Left forelimb (tissue), 1 donor: Measurements from ENCODE around the gene KCNQ5.

Experiments used
- DNase-seq: peaks from one replicate; pipeline ENCODE4 v3.0.0-alpha.2; 2018; ENCODE audit warnings: low spot score

KCNQ5 gene

DNA sequence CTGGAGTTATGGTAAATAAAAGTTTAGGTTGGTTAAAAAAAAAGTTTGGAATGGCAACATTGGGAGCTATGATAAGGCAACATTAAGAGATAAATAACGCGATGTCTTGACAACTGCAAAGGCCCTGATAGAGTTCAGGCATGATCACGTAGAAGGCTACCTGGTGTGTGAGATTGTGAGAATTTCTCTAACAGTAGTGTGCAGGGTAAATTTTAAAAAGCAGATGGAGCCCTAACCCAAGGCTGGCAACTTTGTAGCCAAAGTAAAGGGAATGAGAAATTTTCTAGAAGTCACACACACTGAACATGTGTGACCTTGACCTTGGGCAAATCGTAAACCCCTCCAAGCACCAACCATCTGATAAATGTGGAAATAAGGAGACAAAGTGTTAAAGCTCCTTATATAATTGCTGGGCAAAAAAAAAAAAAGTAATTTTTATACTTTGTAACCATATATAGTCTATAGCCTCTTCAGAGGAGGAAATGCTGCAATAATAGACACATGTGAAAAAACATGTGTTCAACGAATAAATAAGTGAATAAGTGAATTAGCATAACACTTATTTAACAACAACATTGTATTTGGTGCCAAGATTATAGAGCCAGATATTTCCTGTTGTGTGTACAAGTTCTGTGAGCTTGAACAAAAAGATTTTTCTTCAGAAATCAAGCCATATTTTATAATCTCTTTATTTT lies 18.2 kb downstream of the KCNQ5 start:
- no peak for DNase-seq

GRCh38 chr6:72640615-72640930 lies 18.7 kb downstream of the KCNQ5 start:
- DNase-seq, result no peak

- DNase-seq, result no peak
Measured at GRCh38 chr6:72642435-72642834, 20.6 kb downstream of the KCNQ5 start.

- DNase-seq, result no peak
Measured at GRCh38 chr6:72643214-72643613, 21.4 kb downstream of the KCNQ5 start.

DNA sequence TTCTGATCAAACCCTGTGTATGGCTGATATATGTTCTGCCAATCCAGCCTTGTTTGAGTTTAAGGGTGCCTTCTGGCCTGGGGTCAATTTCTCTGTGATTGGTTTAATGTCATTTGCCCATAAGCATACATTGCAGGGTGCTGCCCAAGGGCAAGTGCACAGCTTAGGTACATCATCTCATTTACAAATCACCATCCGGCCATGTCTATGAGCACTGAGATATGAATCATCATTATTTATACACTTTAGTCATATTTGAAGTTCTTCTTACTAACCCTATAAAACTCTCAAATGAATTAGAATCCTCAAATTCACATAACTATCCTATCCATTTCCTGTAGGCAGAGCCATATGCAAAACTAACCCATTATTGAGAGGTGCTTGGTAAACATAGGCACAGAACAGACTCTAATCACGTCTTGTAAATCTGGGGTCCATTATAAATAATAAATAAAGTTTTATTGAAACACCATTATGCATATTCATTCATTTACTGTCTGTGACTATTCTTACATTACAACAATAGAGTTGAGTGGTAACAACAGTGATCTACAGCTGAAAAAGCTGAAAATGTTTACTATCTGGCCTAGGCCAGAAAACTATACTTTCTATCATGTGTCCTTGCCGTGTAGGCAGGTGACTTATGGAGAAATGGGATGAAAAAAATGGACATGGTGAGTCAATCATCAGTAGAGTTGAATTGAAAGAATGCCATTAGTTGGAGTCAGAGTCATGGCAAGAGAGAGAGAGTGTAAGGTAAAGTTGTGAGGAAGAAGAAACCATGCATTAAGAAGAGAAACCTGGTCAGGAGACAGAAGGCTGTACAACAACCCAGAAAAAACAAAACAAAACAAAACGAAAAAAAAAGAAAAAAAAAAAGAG lies 25.0 kb downstream of the KCNQ5 start:
- DNase-seq, result no peak

DNA sequence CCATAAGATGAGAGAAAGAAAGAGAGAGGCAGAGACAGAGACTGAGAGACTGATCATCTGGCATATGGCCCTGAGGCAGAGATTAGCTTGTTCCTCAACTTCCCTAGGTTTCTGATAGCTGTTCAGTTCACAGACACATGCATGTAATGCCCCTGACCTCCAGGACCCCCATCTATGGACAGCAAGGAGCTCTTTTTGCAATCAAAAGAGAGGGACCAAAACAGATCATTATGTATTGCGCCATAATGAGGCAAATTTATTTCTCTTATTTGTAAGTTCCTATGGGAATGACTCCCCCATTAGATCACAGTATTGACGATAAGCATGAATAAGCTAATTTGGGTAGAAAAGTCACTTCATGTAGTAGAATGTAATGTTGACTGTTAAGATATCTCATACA lies 25.6 kb downstream of the KCNQ5 start:
- DNase-seq, result no peak

GRCh38 chr6:72649032-72649984 lies 27.4 kb downstream of the KCNQ5 start:
- no peak for DNase-seq

DNA sequence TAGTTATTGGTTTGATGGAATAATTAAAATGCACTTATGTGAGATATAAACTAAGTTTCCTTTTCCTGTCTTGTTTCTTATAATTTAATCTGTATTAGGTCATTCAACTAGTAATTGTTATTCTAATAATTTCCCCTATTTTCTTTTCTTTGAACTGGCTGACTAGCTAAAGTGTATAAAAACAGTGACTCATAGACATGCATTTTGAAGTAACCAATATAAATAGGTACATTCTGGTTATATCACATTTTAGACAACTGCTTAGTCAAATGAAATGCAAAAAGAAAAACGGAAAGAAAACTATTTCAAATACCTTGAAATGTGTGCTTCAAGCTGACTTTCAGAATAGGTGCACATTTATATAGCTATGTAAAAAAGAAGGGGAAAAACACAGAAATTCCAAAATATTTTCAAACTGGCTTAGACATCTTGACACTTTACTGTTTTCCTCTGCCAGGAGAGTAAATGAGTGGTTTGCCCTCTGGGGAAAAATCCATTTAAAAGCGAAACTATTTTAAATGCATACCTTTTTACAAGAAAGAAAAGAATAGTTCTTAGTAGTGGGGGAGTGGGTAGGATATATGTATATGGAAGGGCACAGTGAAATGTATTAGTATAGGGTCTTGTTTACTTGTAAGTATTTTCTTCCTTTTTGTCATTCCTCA lies 28.3 kb downstream of the KCNQ5 start:
- no peak for DNase-seq

DNA sequence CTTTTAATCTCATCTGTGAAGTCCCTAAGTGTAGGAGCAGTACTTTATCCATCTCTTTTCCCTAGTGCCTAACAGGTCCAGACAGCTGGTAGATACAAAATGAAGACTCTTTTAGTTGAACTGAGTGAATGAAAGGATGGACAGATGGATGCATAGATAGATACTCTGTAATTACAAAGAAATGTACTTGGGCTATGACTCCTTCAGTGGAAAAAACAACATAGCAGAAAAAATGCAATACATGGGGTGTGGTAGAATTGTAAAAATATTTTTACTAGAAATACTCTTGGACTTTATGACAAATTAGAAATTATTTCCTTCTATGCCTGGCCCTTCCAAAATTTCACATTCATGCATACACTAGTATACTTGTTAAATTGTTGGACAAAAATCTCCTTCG lies 29.3 kb downstream of the KCNQ5 start:
- DNase-seq, result no peak

DNA sequence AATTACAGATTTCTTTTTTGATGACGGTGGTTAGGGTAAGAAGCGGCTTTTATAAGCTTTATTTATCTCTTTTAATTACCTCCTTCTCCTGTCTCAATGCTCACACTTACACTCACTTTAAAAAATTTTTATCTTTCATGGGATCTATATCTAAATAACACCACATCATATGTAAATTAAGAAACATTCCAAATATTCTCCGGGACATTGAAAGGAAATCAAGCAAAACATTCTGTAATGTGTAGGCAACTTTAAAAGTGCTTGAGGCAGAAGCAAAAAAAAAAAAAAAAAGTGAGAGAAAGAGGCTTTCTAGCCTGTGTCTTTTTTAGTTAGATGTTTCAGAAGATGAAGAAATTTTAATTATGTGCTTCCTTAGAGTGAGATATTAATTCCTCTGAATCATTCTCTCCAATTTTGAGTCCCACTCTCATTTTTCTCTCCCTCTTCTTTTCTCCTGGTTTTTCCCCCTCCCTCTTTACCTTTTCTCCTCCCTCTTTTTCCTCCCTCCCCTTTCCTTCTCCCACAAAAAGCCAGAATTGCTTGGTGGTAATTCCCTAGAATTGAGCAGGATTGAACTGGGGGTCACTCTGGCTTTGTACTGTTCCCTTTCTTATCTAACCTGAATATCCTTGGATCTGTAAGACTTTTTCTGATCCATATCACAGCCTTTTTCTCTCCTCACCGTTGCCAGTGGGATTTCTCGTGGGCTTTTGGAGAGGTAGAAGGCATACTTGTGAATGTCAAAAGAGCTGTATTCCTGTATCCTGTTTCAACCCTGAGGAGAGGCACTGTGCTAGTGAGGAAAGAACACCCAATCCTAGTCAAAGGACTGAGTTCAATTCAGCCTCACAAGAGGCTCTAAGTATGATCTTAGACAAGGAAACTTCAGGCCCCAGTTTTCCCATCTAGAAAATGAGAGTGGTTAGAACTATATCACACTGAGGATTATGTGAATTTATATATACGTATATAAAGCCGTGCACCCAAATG lies 30.4 kb downstream of the KCNQ5 start:
- no peak for DNase-seq

DNA sequence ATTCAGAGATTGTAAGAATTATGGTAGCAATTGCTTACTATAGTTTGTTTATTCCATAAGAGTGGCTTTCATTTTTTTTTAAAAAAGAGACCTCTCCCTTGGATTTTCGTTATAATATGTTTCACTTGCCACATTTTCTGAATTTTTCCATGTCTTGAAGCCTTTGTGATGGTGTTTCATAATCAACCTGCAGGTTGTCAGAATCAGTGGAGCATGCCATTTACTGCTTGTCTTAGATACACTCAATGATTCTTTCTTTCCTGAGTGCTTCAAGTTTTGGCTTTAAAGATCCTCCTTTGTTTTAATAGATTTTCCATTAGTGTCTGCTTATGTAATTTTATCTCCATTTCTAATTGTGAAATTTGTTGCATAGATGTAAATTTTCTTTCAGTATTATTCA lies 31.2 kb downstream of the KCNQ5 start:
- no peak for DNase-seq

GRCh38 chr6:72654071-72654621 lies 32.3 kb downstream of the KCNQ5 start:
- no peak for DNase-seq

- DNase-seq, result no peak
Measured at GRCh38 chr6:72657407-72658197, 35.7 kb downstream of the KCNQ5 start.

DNA sequence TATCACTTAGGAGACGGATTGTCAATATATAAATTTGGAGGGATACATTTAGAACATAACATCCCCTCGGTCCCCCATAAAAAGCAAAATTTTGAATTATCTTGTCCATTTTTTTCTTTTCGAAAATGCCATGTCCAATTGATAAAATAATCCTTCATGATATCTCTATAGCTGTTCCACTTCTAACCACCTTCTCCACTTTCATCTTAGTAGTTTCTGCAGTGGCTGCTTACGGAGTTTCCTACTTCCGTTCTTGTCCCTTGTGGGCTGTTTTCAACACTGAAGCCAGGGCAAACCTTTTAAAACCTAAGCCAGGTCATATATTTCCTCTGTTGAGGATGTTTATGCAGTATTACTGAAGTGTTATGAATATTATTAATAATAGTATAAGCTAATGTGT lies 37.9 kb downstream of the KCNQ5 start:
- DNase-seq, result no peak

DNA sequence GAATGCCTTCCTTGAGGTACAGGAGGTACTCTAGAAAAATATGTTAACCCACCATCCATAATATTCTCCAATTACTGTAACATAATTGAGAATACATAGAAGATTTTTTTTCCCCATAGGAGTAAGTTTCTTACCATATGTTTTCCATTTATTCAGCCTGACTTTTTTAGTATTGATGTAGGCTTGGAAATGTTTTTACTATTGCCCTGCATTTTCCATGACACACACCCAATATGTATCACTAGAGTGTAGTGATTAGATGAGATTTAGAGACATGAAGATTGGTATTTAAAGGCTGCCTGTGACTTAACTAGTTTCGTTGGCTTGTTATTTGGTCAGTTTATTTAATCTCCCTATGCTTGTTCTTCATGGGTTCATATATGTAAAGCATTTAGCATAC lies 39.5 kb downstream of the KCNQ5 start:
- DNase-seq, result no peak

DNA sequence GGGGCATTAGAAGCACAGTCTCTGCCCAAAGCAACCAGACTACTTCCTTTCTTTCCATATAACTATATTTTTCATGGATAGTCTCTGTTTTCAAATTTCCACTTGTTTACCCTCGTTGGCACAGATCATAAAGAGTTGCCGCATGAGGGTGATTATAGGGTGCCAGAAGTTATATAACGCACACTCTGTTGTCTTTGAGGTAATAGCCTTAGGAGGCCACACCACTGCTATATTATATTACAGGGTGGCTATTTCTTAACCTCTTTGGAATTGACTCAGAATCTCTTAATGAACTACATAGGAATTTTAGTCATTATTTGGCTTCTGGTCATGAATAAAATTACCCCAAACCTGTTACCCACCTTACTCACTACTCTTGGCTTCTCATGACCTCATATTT lies 43.7 kb downstream of the KCNQ5 start:
- DNase-seq, result no peak

- no peak for DNase-seq
Measured at GRCh38 chr6:72669324-72669723, 47.5 kb downstream of the KCNQ5 start.

DNA sequence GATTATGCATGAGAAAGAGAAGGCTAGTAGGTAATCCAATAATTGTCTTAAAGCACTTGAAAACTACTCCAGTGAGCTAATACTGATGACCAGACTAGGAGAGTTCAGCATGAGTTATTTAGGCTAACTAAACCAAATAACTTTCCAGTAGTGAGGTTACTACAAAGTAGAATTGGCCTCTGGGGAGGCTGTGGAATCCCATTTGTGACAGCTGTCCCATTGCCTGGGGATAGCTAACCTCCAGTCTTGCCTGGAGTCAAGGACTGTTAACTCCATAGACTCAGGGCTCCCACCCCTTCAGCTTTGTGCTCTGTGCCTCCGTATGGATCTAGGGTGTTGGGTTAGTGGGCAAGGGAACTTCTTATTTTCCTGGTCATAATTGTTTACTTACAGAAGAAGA lies 51.0 kb downstream of the KCNQ5 start:
- DNase-seq, result no peak

GRCh38 chr6:72674842-72675241 lies 53.0 kb downstream of the KCNQ5 start:
- no peak for DNase-seq

GRCh38 chr6:72675396-72675795 lies 53.5 kb downstream of the KCNQ5 start:
- DNase-seq, result no peak
